GM13976 (cell line): ENCODE results near the gene EHD4.

ENCODE experiments used
- DNase-seq: peaks from one replicate; pipeline ENCODE4 v3.0.0; 2012; ENCODE audit warnings: low spot score
- in situ Hi-C: fragments of 300-500 bp; cut with MboI; formaldehyde crosslinking; loops from one replicate; pipeline ENCODE4 v1.12.0; 2022; ENCODE audit warnings: low sequenced_read_pairs, mixed read lengths, inconsistent platforms; ENCODE audit not compliant: unreplicated experiment
- TF ChIP-seq, protein P1 (sequence below): IDR thresholded peaks from 2 replicates; pipeline ENCODE4 v1.5.1; 2012; ENCODE audit warnings: borderline replicate concordance, mild to moderate bottlenecking; ENCODE audit not compliant: insufficient read depth; ENCODE audit errors: extremely low read depth, missing control alignments, control extremely low read depth

Gene EHD4

DNA sequence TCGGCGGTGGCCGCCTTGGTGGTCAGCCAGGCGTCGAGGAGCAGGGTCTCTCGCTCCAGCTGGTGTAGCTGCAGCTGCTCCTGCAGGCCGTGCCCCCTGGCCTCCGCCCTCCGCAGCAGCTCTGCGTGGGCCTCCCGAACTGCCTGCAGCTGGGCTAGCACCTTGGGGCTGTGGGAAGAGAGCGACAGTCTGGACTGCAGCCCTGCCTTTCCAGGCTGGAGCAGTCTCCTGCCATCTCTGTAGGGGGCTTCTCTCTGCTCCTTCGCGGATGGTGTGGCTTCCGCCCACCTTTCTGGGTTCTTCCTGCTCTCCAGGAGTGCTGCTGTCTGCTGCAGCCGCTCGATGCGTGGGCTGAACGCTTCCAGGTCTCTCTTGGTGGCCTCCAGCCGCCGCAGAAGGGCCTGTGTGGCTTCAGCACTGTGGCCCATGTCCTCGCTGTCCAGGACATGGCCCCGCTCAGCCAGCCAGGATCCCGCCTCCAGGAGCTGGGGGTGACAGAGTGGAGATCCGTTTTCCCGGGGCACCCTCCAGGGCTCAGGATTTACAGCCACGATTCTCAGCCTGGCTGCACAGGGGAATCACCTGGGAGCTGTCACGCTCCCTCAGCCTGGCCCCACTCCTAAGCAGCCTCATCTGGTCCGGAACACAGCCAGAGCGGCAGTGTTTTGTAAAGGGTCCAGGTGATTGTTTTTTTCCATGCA is 116.9 kb downstream of the EHD4 start:
- TF ChIP-seq, protein P1, sequence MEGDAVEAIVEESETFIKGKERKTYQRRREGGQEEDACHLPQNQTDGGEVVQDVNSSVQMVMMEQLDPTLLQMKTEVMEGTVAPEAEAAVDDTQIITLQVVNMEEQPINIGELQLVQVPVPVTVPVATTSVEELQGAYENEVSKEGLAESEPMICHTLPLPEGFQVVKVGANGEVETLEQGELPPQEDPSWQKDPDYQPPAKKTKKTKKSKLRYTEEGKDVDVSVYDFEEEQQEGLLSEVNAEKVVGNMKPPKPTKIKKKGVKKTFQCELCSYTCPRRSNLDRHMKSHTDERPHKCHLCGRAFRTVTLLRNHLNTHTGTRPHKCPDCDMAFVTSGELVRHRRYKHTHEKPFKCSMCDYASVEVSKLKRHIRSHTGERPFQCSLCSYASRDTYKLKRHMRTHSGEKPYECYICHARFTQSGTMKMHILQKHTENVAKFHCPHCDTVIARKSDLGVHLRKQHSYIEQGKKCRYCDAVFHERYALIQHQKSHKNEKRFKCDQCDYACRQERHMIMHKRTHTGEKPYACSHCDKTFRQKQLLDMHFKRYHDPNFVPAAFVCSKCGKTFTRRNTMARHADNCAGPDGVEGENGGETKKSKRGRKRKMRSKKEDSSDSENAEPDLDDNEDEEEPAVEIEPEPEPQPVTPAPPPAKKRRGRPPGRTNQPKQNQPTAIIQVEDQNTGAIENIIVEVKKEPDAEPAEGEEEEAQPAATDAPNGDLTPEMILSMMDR, result no peak
- DNase-seq, result no peak
- in situ Hi-C loops, result no loop called here

DNA sequence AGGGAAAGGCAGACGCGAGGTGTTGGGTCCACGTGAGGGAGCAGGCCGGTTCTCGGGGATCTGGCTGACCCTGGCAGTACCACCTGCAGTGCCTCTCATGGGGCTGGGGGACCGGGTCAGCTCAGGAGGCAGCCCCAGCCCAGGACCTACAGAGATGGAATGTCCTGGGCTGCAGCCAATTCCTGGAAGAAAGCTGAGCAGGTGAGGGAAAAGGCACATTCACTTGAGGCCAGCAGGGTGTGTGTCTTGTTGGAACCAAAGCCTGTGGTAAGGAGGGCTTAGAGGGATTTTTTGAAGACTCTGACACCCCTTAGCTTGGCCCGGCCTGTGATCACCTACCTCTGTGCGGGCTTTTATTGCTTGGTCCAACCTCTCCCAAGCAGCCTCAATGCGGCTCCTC is 117.9 kb downstream of the EHD4 start:
- no peak for DNase-seq
- in situ Hi-C loops, result no loop called here
- TF ChIP-seq, protein P1, result no peak

- TF ChIP-seq, protein P1, result no peak
- no peak for DNase-seq
- in situ Hi-C loops, result no loop called here
Measured at GRCh38 chr15:41853831-41854230, 118.5 kb downstream of the EHD4 start.

DNA sequence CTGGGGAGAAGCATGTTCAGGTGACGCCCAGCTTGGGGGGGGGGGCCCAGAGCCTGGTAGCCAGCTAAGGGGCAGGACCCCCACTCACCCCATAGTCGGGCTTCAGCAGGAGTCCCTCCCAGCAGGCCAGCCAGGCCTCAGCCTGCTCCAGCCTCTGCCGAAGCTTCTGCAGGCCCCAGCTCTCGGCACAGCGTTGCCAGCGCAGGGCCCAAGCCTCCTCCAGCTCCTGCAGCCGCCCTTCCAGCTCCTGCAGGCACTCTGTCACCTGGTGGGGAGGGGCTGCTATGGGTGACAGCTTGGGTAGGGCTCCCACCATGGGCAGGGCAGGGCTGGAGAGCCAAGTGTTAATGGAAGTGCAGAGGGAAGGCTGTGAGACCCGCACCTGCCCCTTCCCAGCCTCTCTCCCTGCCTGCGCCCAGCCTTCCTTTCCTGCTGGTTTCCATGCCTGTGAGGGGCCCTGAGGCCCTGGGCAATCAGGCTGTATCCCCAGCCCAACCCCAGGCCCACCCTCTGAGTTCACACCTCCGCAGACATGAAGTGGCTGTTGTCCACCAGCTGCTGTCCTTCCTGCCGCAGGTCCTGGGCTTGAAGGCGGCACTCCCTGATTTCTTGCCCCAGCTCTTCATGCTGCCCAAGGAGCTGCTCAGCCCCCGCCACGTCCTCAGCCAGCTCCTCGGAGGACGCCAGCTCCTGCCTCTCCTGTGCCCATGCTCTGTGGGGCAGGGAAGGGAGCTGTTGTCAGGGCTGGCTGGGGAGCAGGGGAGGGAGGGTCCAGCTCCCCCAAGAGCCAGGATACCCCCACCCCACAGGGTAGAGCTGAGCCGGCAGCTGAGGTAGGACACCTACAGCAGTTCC is 119.4 kb downstream of the EHD4 start:
- no peak for DNase-seq
- TF ChIP-seq, protein P1, result no peak
- in situ Hi-C loops, result no loop called here

DNA sequence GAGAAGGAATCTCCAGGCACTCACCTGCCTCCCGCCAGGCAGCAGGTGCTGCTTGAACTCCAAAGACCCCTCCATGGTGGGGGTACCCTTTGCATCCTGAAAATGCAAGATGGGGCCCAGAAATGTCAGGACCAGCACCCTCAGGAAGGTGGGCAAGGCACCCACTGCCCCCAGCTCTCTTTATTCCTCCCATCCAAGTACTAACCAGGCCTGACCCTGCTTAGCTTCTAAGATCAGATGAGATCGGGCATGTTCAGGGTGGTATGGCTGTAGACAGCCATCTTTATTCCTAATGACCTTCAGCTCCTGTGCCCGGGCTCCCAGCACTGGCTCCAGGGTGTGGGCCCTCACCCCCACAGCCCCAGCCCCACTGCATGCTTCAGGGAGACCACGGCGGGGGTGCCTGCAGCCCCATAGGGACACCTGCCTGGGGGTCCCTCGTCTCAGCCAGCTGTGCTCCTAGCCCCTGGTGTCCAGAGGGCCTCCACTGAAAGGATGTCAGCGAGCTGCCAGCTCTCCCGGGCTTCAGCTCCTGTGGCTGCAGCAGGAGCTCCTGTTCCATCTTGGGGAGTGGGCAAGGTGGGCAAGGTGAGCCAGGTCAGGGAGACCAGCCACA is 120.5 kb downstream of the EHD4 start:
- in situ Hi-C loops, result no loop called here
- no peak for DNase-seq
- TF ChIP-seq, protein P1, result no peak

- in situ Hi-C loops, result no loop called here
Measured at GRCh38 chr15:41851167-41851523, 121.2 kb downstream of the EHD4 start.

More at GRCh38 chr15:41851167-41851523, 121.2 kb downstream of the EHD4 start:
- no peak for DNase-seq
- TF ChIP-seq, protein P1, result no peak
